ENCODE results near the gene ASPA. TPM values are rescaled to one million over a fixed set of nuclear protein-coding genes. Genes with fewer than 3 reads are reported as not detected.

ASPA gene
- total RNA-seq, 4 donors from 2014 or later: 1.00 to 5.2 (median 2.9) TPM

DNA sequence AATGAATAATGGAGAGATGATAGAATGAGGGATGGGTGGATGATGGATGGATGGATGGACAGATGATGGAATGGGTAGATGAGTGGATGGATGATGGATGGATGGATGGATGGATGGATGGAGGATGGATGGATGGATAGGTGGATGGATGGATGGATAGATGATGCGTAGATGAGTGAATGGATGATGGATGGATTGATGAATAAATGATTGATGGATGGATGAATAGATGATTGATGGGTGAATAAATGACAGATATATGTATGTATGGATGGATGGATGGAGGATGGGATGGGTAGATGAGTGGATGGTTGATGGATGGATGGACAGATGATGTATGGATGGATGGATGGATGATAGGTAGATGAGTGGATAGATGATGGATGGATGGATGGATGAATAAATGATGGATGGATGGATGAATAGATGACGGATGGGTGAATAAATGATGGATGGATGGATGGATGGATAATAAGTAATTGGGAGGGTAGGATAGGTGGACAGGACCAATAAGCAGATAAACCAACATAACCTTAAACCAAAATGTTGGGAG, 73.9 kb downstream of the ASPA start:
- H3K4me1 ChIP-seq: peaks cover 0 to 5% (median 2%) of the 10 kb centered on the region in 4 donors
- no peak overlapping the region for H3K4me3 ChIP-seq
- H3K27ac ChIP-seq: no peak overlapping the region
- no peak for DNase-seq
- TF ChIP-seq EP300 (IDR thresholded peaks at IDR 0.05; ENCODE audit: low read depth) (no peak), POLR2A (IDR thresholded peaks at IDR 0.05) (no peak), POLR2AphosphoS5 (IDR thresholded peaks at IDR 0.05) (no peak)
- TF ChIP-seq, protein P1, sequence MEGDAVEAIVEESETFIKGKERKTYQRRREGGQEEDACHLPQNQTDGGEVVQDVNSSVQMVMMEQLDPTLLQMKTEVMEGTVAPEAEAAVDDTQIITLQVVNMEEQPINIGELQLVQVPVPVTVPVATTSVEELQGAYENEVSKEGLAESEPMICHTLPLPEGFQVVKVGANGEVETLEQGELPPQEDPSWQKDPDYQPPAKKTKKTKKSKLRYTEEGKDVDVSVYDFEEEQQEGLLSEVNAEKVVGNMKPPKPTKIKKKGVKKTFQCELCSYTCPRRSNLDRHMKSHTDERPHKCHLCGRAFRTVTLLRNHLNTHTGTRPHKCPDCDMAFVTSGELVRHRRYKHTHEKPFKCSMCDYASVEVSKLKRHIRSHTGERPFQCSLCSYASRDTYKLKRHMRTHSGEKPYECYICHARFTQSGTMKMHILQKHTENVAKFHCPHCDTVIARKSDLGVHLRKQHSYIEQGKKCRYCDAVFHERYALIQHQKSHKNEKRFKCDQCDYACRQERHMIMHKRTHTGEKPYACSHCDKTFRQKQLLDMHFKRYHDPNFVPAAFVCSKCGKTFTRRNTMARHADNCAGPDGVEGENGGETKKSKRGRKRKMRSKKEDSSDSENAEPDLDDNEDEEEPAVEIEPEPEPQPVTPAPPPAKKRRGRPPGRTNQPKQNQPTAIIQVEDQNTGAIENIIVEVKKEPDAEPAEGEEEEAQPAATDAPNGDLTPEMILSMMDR (IDR thresholded peaks at IDR 0.05): no peak
- no peaks in the 10 kb centered on the region for H3K36me3 ChIP-seq
- no peaks in the 10 kb centered on the region for H3K9me3 ChIP-seq
- WGBS, 2 donors (ENCODE audit: low coverage in 1 of 2): 96 to 97% methylated on average over 2 of the region's 2 CpGs
- in situ Hi-C loops (cut with MboI; ENCODE audit: low pct_ligation_motif_present in 1 of 4, low pct_unique_long_range_greater_than_20kb in 1 of 4, low sequenced_read_pairs in 3 of 4): no loop called here
- H3K27me3 ChIP-seq: peaks cover 3% of the 10 kb centered on the region
- intact Hi-C loops (cut with DNase I; ENCODE audit: low total_unique reads): no loop called here

DNA sequence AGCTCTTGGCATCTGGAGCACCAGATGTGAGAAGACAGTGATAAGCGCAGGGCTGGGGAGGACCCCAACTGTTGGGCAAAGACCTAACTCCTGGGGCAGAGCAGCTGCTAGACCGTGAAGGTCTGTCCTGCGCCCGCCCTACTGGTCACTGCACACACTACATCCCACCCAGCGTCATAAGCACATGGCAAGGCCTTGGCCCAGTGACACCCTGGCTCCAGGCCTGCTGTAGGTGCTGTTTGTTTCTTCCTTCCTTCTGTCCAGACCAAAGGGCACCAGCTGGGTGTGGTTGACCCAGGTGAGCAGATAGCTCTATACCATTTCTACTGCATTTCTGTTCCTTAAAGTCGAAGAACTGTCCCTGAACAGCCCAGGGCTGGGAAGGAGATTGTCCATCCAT, 75.4 kb downstream of the ASPA start:
- 75% methylated on average over 6 of the region's 6 CpGs; no CpG with 5 or more reads in 1 of the 2 donors for WGBS, 2 donors (ENCODE audit: low coverage in 1 of 2)
- intact Hi-C loops (cut with DNase I; ENCODE audit: low total_unique reads): no loop called here

DNA sequence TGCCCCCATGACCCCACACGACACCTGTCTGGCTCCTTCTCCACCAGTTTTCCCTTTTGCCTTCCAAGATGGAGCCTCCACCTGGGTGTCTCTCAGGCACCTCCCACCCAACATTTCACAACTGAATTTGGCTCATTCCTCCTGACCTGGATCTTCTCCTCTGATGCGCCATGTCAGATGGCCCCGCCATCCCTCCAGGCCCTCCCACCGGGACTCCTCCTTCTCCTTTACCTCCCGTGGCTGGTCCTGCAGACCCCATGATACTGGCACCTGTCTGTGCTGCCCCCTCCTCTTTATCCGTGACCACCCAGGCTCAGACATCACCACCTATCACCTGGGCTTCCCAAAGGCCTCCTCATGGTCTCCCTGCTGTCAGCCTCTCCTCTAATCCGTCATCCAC, 77.1 kb downstream of the ASPA start:
- Histone ChIP-seq H3K4me3 (no peak overlapping the region), H3K27ac (no peak overlapping the region), H3K36me3 (no peaks in the 10 kb centered on the region), H3K27me3 (peaks cover 3% of the 10 kb centered on the region), H3K4me1 (peaks cover 0 to 6% (median 4%) of the 10 kb centered on the region in 4 donors), H3K9me3 (no peaks in the 10 kb centered on the region)
- intact Hi-C loops (cut with DNase I; ENCODE audit: low total_unique reads) (no loop called here), in situ Hi-C loops (cut with MboI; ENCODE audit: low pct_ligation_motif_present in 1 of 4, low pct_unique_long_range_greater_than_20kb in 1 of 4, low sequenced_read_pairs in 3 of 4) (no loop called here)
- TF ChIP-seq POLR2A (IDR thresholded peaks at IDR 0.05): no peak
- TF ChIP-seq POLR2AphosphoS5 (IDR thresholded peaks at IDR 0.05): no peak
- no peak for TF ChIP-seq EP300 (IDR thresholded peaks at IDR 0.05; ENCODE audit: low read depth)
- TF ChIP-seq, protein P1 (IDR thresholded peaks at IDR 0.05): no peak
- WGBS, 2 donors (ENCODE audit: low coverage in 1 of 2): 84 to 100% methylated on average over 3 to 7 of the region's 7 CpGs
- no peak for DNase-seq

More for the DNA sequence above, 75.4 kb downstream of the ASPA start:
- peaks cover 3% of the 10 kb centered on the region for H3K27me3 ChIP-seq
- in situ Hi-C loops (cut with MboI; ENCODE audit: low pct_ligation_motif_present in 1 of 4, low pct_unique_long_range_greater_than_20kb in 1 of 4, low sequenced_read_pairs in 3 of 4): no loop called here
- TF ChIP-seq POLR2AphosphoS5 (IDR thresholded peaks at IDR 0.05): peak in 1 of 3 donors; percentile 24
- TF ChIP-seq, protein P1 (IDR thresholded peaks at IDR 0.05): peak in 3 of 5 experiments; percentile 18 to 41 (median 35)
- no peak for TF ChIP-seq POLR2A (IDR thresholded peaks at IDR 0.05)
- no peak for TF ChIP-seq EP300 (IDR thresholded peaks at IDR 0.05; ENCODE audit: low read depth)
- peak; percentile 63 for DNase-seq
- H3K9me3 ChIP-seq: no peaks in the 10 kb centered on the region
- peaks cover 0 to 5% (median 2%) of the 10 kb centered on the region in 4 donors for H3K4me1 ChIP-seq
- no peak overlapping the region for H3K4me3 ChIP-seq
- H3K27ac ChIP-seq: peak overlapping the region in 1 of 4 donors; percentile 47
- no peaks in the 10 kb centered on the region for H3K36me3 ChIP-seq

Other genes with a start within 250 kb of the ASPA start
- not detected for gene OR3A1, start 177.6 kb upstream of the ASPA start, total RNA-seq
- gene OR3A2, start 89.7 kb upstream of the ASPA start, total RNA-seq: not detected
- gene OR1E1, start 77.6 kb upstream of the ASPA start, total RNA-seq: not detected
- gene OR3A3, start 64.6 kb upstream of the ASPA start, total RNA-seq: not detected
- not detected for gene OR1E2, start 42.2 kb upstream of the ASPA start, total RNA-seq
- gene SPATA22, start 4.2 kb upstream of the ASPA start, total RNA-seq: not detected
- 1 to 10 TPM in 3 of 4 donors, under 1 TPM in 1; 0.20 to 7.1 (median 3.7) TPM for gene TRPV3, start 81.8 kb downstream of the ASPA start, total RNA-seq
- gene TRPV1, start 133.4 kb downstream of the ASPA start, total RNA-seq: 10 to 100 TPM in 3 of 4 donors, 1 to 10 TPM in 1; 7.0 to 30.7 (median 10.7) TPM
- gene SHPK, start 160.3 kb downstream of the ASPA start, total RNA-seq: 10 to 100 TPM in 3 of 4 donors, 1 to 10 TPM in 1; 9.0 to 50.9 (median 24.2) TPM
- gene CTNS, start 160.8 kb downstream of the ASPA start, total RNA-seq: 10 to 100 TPM in 3 of 4 donors, 1 to 10 TPM in 1; 1.2 to 25.7 (median 18.8) TPM
- 100 to 1,000 TPM; 129 to 451 (median 202) TPM for gene TAX1BP3, start 192.6 kb downstream of the ASPA start, total RNA-seq
- gene EMC6, start 192.8 kb downstream of the ASPA start, total RNA-seq: 10 to 100 TPM in 2 of 4 donors, 1 to 10 TPM in 2; 3.0 to 24.4 (median 13.2) TPM
- 10 to 100 TPM in 1 of 4 donors, 1 to 10 TPM in 1, under 1 TPM in 2; 0.68 to 11.4 (median 2.1) TPM for gene P2RX5, start 220.2 kb downstream of the ASPA start, total RNA-seq
- 1 to 10 TPM in 1 of 4 donors, under 1 TPM in 2, not detected in 1; 0.14 to 2.4 (median 0.64) TPM for gene HASPIN, start 247.9 kb downstream of the ASPA start, total RNA-seq